ENCODE results near the gene EXOSC1.
"Not testable (repeated sequence)": the region's sequence is repeated elsewhere in the genome, so short reads cannot be mapped to it uniquely, and the experiment has no call there.

The EXOSC1 gene

DNA sequence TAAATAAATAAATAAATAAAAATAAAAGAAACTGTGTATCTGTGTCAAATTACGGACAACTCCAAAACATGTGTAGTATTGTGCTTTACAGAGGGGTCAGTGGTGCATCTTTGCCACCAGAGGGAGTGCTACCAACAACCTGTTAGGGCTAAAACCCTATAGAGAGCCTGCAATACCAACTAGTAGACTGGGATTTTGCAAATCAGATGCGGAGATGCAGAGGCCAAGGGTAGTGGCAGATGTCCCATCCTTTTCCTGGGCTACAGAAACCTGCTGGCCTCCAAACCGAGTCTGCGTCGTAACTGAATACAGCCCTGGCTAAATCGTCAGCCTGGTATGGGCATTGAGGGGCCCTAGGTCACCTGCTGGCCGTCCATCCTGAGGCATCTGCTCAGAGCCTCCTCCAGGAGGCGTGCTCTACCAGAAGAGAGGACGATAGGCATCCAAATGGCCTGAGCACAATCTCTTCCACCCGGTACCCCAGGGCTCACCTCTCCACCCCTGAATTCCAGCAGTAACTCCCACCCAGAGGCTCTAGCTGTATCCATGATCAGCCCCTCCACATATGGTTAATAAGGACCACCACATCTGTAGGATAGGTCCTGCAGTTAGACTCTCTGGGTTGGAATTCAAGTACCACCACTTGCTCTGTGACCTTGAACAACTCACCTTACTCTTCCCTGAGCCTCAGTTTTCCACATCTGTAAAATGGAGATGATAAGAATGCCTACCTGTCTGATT, 38.4 kb downstream of the EXOSC1 start:
- peak; percentile 71 for DNase-seq

DNA sequence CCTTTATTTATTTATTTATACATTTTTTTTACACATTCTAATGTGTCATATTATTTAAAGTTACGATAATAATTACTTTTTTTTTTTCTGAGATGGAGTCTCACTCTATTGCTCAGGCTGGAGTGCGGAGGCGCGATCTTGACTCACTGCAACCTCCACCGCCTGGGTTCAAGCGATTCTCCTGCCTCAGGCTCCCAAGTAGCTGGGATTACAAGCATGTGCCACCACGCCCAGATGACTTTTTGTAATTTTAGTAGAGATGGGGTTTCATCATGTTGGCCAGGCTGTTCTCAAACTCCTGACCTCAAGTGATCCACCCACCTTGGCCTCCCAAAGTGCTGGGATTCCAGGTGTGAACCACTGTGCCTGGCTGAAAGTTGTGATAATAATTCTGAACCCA, 39.3 kb downstream of the EXOSC1 start:
- not testable (repeated sequence) for DNase-seq

DNA sequence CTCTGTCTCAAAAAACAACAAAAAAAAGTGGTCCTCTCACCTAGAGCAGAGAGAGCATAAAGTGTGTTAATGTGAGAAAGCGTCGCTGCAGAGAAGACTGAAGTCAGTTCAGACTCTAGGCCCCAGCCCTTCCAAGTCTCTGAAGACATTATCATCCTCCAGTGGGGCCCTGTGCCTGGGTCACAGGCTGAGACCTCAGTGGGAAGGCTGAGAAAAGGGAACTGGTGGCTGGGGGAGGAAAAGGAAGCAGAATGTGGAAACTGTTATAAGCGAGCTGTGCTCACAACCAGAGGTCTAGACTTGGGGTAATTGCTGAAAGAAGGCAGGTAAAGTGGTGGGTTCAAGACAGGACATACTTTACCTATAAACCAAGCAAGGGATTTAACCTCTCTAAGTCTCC, 39.7 kb downstream of the EXOSC1 start:
- DNase-seq: no peak

DNA sequence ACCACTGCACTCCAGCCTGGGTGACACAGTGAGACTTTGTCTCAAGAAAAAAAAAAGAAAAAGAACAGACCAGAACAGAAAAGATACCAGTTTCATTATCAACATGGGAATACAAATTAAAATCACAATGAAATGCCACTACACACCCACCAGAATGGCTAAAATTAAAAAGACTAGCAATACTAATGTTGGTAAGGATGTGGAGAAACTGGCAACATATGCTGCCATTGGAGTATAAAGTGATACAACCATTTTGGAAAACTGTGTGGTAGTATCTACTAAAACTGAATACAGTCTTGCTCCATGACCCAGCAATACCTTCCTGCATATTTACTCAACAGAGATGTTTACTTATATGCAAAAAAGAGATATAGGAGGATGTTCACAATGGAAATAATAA, 41.8 kb downstream of the EXOSC1 start:
- no peak for DNase-seq

DNA sequence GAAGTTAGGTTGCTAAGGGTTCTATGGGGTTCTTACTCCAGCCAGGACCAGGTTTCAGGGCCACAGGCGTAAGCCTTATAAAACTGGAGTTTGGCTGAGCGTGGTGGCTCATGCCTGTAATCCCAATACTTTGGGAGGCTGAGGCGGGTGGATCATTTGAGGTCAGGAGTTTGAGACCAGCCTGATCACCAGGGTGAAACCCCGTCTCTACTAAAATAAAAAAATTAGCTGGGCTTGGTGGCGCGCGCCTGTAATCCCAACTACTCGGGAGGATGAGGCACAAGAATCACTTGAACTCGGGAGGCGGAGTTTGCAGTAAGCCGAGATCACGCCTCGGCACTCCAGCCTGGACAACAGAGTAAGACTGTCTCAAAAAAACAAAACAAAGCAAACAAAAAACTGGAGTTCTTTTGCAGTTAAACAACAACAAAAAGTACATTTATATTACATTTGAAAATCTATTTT, 44.3 kb downstream of the EXOSC1 start:
- DNase-seq: no peak

- DNase-seq: peak; percentile 86
These were observed 44.9 kb downstream of the EXOSC1 start, which contains the start of gene RRP12 for GRCh38 chr10:97400665-97401454. Gene RRP12 (minus strand): TSS chr10:97401340. CDS start chr10:97401231, 109 bp downstream.

GRCh38 chr10:97399843-97400545, 45.8 kb downstream of the EXOSC1 start:
- peak; percentile 43 for DNase-seq

DNA sequence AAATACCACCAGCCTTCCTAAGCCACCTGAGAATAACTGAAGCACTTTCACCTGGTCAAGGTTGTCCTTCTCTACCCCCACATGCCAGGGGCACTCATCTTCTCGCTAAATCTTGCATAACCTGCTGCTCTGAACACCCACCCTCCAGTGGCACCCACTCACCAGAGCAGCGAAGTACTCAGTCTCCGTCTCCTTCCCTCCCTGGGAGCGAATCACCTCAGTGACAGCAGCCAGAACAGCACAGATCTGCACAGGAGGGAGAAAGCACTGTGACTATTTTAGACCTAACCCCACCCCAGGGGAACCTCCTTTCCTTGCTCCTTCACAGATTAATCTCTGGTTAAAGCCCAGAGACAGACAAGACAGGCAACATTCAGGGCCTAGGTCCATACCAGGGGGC, 49.8 kb downstream of the EXOSC1 start:
- DNase-seq: no peak

GRCh38 chr10:97393034-97393573, 52.7 kb downstream of the EXOSC1 start:
- no peak for DNase-seq

- no peak for DNase-seq
These were observed 55.7 kb downstream of the EXOSC1 start for GRCh38 chr10:97390091-97390490.

GRCh38 chr10:97388152-97388551, 57.7 kb downstream of the EXOSC1 start:
- no peak for DNase-seq

Data from stimulated activated CD8-positive, alpha-beta memory T cell treated with anti-CD3 and anti-CD28 coated beads, Interleukin-4, amount 100 ng/mL, for 48 hours (primary cell).